ENCODE results near the gene ARL6IP4. TPM values are rescaled to one million over a fixed set of nuclear protein-coding genes. Genes with fewer than 3 reads are reported as not detected.
"Not testable (repeated sequence)": the region's sequence is repeated elsewhere in the genome, so short reads cannot be mapped to it uniquely, and the experiment has no call there.

Gene ARL6IP4
- total RNA-seq: 100 to 1,000 TPM; 159 to 177 TPM

- intact Hi-C loops (cut with micrococcal nuclease): loop anchor here (1.0 kb wide), 1 partner anchor 96 kb away; no protein-coding TSS in a partner anchor
- Mint-ChIP-seq H3K4me1 (ENCODE audit: low read depth) (peaks cover 62% of the 10 kb centered on the region), H3K9me3 (no peaks in the 10 kb centered on the region)
Measured at GRCh38 chr12:122980183-122981035, at the start of gene ARL6IP4. TSS of gene ARL6IP4 (plus strand) at chr12:122980681. CDS start at chr12:122981140, 459 bp downstream.

GRCh38 chr12:122932207-122932606 is 48.3 kb upstream of the ARL6IP4 start:
- no peaks in the 10 kb centered on the region for H3K36me3 Mint-ChIP-seq (ENCODE audit: low read depth)
- H3K27me3 Mint-ChIP-seq (ENCODE audit: low read depth): no peaks in the 10 kb centered on the region
- no peak overlapping the region for H3K4me3 Mint-ChIP-seq
- H3K4me1 Mint-ChIP-seq (ENCODE audit: low read depth): no peaks in the 10 kb centered on the region
- DNase-seq: no peak
- intact Hi-C loops (cut with micrococcal nuclease): no loop called here
- H3K9me3 Mint-ChIP-seq: no peaks in the 10 kb centered on the region
- H3K27ac Mint-ChIP-seq: no peak overlapping the region
- CTCF ChIA-PET: no interaction called here

More at GRCh38 chr12:122980183-122981035, at the start of gene ARL6IP4:
- peak; percentile 65 for DNase-seq
- H3K36me3 Mint-ChIP-seq (ENCODE audit: low read depth): peaks cover 11% of the 10 kb centered on the region
- H3K27me3 Mint-ChIP-seq (ENCODE audit: low read depth): no peaks in the 10 kb centered on the region
- H3K27ac Mint-ChIP-seq: peak within 1 kb of the TSS; percentile 84
- H3K4me3 Mint-ChIP-seq: peak within 1 kb of the TSS; percentile 81
- CTCF ChIA-PET: interaction anchor here (0.5 to 0.8 kb wide), 3 partner anchors 45 to 253 kb away, joined by 3 to 4 read pairs (median 3); no protein-coding TSS in a partner anchor

GRCh38 chr12:122934722-122935121 is 45.8 kb upstream of the ARL6IP4 start:
- Mint-ChIP-seq H3K27ac (no peak overlapping the region), H3K9me3 (no peaks in the 10 kb centered on the region), H3K36me3 (ENCODE audit: low read depth) (no peaks in the 10 kb centered on the region), H3K27me3 (ENCODE audit: low read depth) (no peaks in the 10 kb centered on the region), H3K4me1 (ENCODE audit: low read depth) (no peaks in the 10 kb centered on the region), H3K4me3 (no peak overlapping the region)
- no peak for DNase-seq
- CTCF ChIA-PET: interaction anchor here (0.7 kb wide), 2 partner anchors 10 to 154 kb away, joined by 4 to 5 read pairs; no protein-coding TSS in a partner anchor
- intact Hi-C loops (cut with micrococcal nuclease): no loop called here

- Mint-ChIP-seq H3K4me1 (ENCODE audit: low read depth) (no peaks in the 10 kb centered on the region), H3K27ac (no peak overlapping the region), H3K27me3 (ENCODE audit: low read depth) (no peaks in the 10 kb centered on the region), H3K9me3 (no peaks in the 10 kb centered on the region), H3K4me3 (no peak overlapping the region), H3K36me3 (ENCODE audit: low read depth) (no peaks in the 10 kb centered on the region)
- CTCF ChIA-PET: interaction anchor here (0.7 kb wide), 2 partner anchors 10 to 154 kb away, joined by 4 to 5 read pairs; no protein-coding TSS in a partner anchor
- no peak for DNase-seq
- intact Hi-C loops (cut with micrococcal nuclease): no loop called here
Measured at GRCh38 chr12:122935318-122935717, 45.2 kb upstream of the ARL6IP4 start.

GRCh38 chr12:122937622-122938091 is 42.8 kb upstream of the ARL6IP4 start:
- no peak overlapping the region for H3K4me3 Mint-ChIP-seq
- CTCF ChIA-PET: interaction anchor here (0.6 kb wide), 1 partner anchor 78 kb away, joined by 3 read pairs; no protein-coding TSS in a partner anchor
- H3K27ac Mint-ChIP-seq: no peak overlapping the region
- intact Hi-C loops (cut with micrococcal nuclease): no loop called here
- no peaks in the 10 kb centered on the region for H3K36me3 Mint-ChIP-seq (ENCODE audit: low read depth)
- no peaks in the 10 kb centered on the region for H3K4me1 Mint-ChIP-seq (ENCODE audit: low read depth)
- no peak for DNase-seq
- H3K9me3 Mint-ChIP-seq: no peaks in the 10 kb centered on the region
- H3K27me3 Mint-ChIP-seq (ENCODE audit: low read depth): no peaks in the 10 kb centered on the region

GRCh38 chr12:122939125-122939524 is 41.4 kb upstream of the ARL6IP4 start:
- Mint-ChIP-seq H3K27me3 (ENCODE audit: low read depth) (no peaks in the 10 kb centered on the region), H3K4me1 (ENCODE audit: low read depth) (no peaks in the 10 kb centered on the region), H3K27ac (no peak overlapping the region), H3K9me3 (no peaks in the 10 kb centered on the region), H3K4me3 (no peak overlapping the region), H3K36me3 (ENCODE audit: low read depth) (no peaks in the 10 kb centered on the region)
- no peak for DNase-seq
- intact Hi-C loops (cut with micrococcal nuclease): no loop called here
- CTCF ChIA-PET: interaction anchor here (0.6 kb wide), 1 partner anchor 787 kb away, joined by 3 read pairs; no protein-coding TSS in a partner anchor

GRCh38 chr12:122941351-122941750 is 39.1 kb upstream of the ARL6IP4 start:
- intact Hi-C loops (cut with micrococcal nuclease); H3K9me3 Mint-ChIP-seq; H3K4me1 Mint-ChIP-seq (ENCODE audit: low read depth); H3K36me3 Mint-ChIP-seq (ENCODE audit: low read depth); H3K4me3 Mint-ChIP-seq; H3K27ac Mint-ChIP-seq; CTCF ChIA-PET; DNase-seq; H3K27me3 Mint-ChIP-seq (ENCODE audit: low read depth): not testable (repeated sequence)

GRCh38 chr12:122942637-122943036 is 37.8 kb upstream of the ARL6IP4 start:
- no peak for DNase-seq
- peaks cover 14% of the 10 kb centered on the region for H3K4me1 Mint-ChIP-seq (ENCODE audit: low read depth)
- H3K9me3 Mint-ChIP-seq: no peaks in the 10 kb centered on the region
- no peaks in the 10 kb centered on the region for H3K36me3 Mint-ChIP-seq (ENCODE audit: low read depth)
- H3K27me3 Mint-ChIP-seq (ENCODE audit: low read depth): no peaks in the 10 kb centered on the region
- H3K4me3 Mint-ChIP-seq: no peak overlapping the region
- H3K27ac Mint-ChIP-seq: no peak overlapping the region
- CTCF ChIA-PET: no interaction called here
- intact Hi-C loops (cut with micrococcal nuclease): no loop called here

GRCh38 chr12:122943196-122943595 is 37.3 kb upstream of the ARL6IP4 start:
- Mint-ChIP-seq H3K36me3 (ENCODE audit: low read depth) (no peaks in the 10 kb centered on the region), H3K27me3 (ENCODE audit: low read depth) (no peaks in the 10 kb centered on the region), H3K9me3 (no peaks in the 10 kb centered on the region), H3K4me1 (ENCODE audit: low read depth) (peaks cover 17% of the 10 kb centered on the region), H3K27ac (no peak overlapping the region), H3K4me3 (no peak overlapping the region)
- intact Hi-C loops (cut with micrococcal nuclease): no loop called here
- CTCF ChIA-PET: interaction anchor here (15.0 kb wide), 1 partner anchor 83 kb away, joined by 185 read pairs; no protein-coding TSS in a partner anchor
- DNase-seq: no peak

- Mint-ChIP-seq H3K36me3 (ENCODE audit: low read depth) (no peaks in the 10 kb centered on the region), H3K4me1 (ENCODE audit: low read depth) (peaks cover 17% of the 10 kb centered on the region), H3K27ac (no peak overlapping the region), H3K4me3 (no peak overlapping the region), H3K27me3 (ENCODE audit: low read depth) (no peaks in the 10 kb centered on the region), H3K9me3 (no peaks in the 10 kb centered on the region)
- intact Hi-C loops (cut with micrococcal nuclease): no loop called here
- CTCF ChIA-PET: interaction anchor here (0.5 to 15.0 kb wide), 6 partner anchors 10 to 241 kb away, joined by 3 to 185 read pairs (median 5); no protein-coding TSS in a partner anchor
- DNase-seq: no peak
Measured at GRCh38 chr12:122944605-122945592, 35.6 kb upstream of the ARL6IP4 start.

GRCh38 chr12:122946690-122947341 is 33.7 kb upstream of the ARL6IP4 start:
- CTCF ChIA-PET: interaction anchor here (0.9 to 15.0 kb wide), 3 partner anchors 65 to 86 kb away, joined by 4 to 185 read pairs (median 6); no protein-coding TSS in a partner anchor
- intact Hi-C loops (cut with micrococcal nuclease): loop anchor here (1.0 to 2.0 kb wide), 4 partner anchors 27 to 73 kb away; no protein-coding TSS in a partner anchor
- no peak overlapping the region for H3K4me3 Mint-ChIP-seq

More at GRCh38 chr12:122946690-122947341, 33.7 kb upstream of the ARL6IP4 start:
- H3K27ac Mint-ChIP-seq: peak overlapping the region; percentile 83
- peaks cover 17% of the 10 kb centered on the region for H3K4me1 Mint-ChIP-seq (ENCODE audit: low read depth)
- H3K36me3 Mint-ChIP-seq (ENCODE audit: low read depth): no peaks in the 10 kb centered on the region
- DNase-seq: peak; percentile 96
- no peaks in the 10 kb centered on the region for H3K9me3 Mint-ChIP-seq
- no peaks in the 10 kb centered on the region for H3K27me3 Mint-ChIP-seq (ENCODE audit: low read depth)

All from activated naive CD4-positive, alpha-beta T cell treated with anti-CD3 and anti-CD28 coated beads for 36 hours (primary cell).